HCT116 (cell line): ENCODE data around the gene PIK3C3.

ENCODE experiments used
- CTCF ChIP-seq, 3 experiments: fragments of 200-600 bp in 1 of 3; sonication (generic) in 1 of 3; IDR thresholded peaks in 2 of 3; conservative IDR thresholded peaks in 1 of 3; 2 replicates each; pipeline ENCODE4 v1.5.1; 2012 to 2017; ENCODE audit warnings: low read depth in 2 of 3, low read length in 2 of 3, antibody characterized with exemption in 1 of 3, borderline replicate concordance in 1 of 3, control low read depth in 1 of 3, mild to moderate bottlenecking in 1 of 3, mixed read lengths in 1 of 3, mixed run types in 1 of 3, moderate library complexity in 1 of 3; ENCODE audit not compliant: insufficient read depth in 1 of 3
- EZH2phosphoT487 ChIP-seq: fragments of 200-600 bp; IDR thresholded peaks from 2 replicates; pipeline ENCODE4 v1.6.1; 2018; ENCODE audit warnings: antibody characterized with exemption, borderline replicate concordance
- POLR2A ChIP-seq: IDR thresholded peaks from 2 replicates; pipeline ENCODE4 v1.7.0; 2011; ENCODE audit warnings: borderline replicate concordance; ENCODE audit not compliant: insufficient read depth, insufficient read length; ENCODE audit errors: extremely low read depth
- TCF7L2 ChIP-seq: IDR thresholded peaks from 2 replicates; pipeline ENCODE4 v1.7.0; 2011; ENCODE audit warnings: borderline replicate concordance, inconsistent platforms; ENCODE audit not compliant: insufficient read depth, insufficient read length; ENCODE audit errors: extremely low read depth

DNA sequence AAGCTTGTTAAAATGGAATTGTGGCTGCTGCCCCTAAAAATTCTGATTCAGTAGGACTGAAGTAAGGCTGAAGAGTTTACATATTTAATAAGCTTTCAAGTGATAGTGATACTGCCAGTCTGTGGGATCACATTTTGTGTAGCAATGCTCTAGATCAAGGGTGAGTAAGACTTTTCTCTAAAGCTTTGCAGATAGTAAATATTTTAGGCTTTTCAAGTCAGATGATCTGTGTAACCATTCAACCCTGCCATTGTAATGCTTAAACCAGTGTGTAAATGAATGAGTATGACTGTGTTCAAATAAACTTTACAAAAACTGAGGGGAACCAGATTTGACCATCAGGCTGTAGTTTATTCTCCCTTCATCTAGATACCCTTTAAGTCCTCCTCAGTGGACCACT lies 92.7 kb downstream of the PIK3C3 start:
- TF ChIP-seq CTCF (IDR thresholded peaks at IDR 0.05 in 2 of 3, conservative IDR thresholded peaks at IDR 0.05 in 1 of 3; ENCODE audit: borderline replicate concordance in 1 of 3, insufficient read depth in 1 of 3, low read depth in 2 of 3, low read length in 2 of 3), result no peak
- no peak for TF ChIP-seq TCF7L2
- no peak for TF ChIP-seq POLR2A
- TF ChIP-seq EZH2phosphoT487, result no peak
